Neuronal stem cell (in vitro differentiated cells): ENCODE results near the gene NAA35.

ENCODE experiments used
- DNase-seq: peaks from one replicate; pipeline ENCODE4 v3.0.0-alpha.2; 2013; ENCODE audit warnings: low spot score
- H2AFZ ChIP-seq: one replicate; pipeline ENCODE4 v1.6.1; 2013; ENCODE audit warnings: mild to moderate bottlenecking, low read length, inconsistent platforms
- H2AK5ac ChIP-seq: 2 replicates; pipeline ENCODE4 v1.6.1; 2013; ENCODE audit warnings: low read depth, mild to moderate bottlenecking, inconsistent platforms, low read length, moderate library complexity, mixed read lengths
- H2BK120ac ChIP-seq: 2 replicates; pipeline ENCODE4 v1.6.1; 2013; ENCODE audit warnings: low read depth, mild to moderate bottlenecking, inconsistent platforms, low read length, moderate library complexity, mixed read lengths
- H2BK12ac ChIP-seq: one replicate; pipeline ENCODE4 v1.6.1; 2013; ENCODE audit warnings: low read length, inconsistent platforms
- H2BK15ac ChIP-seq: 2 replicates; pipeline ENCODE4 v1.6.1; 2013; ENCODE audit warnings: mild to moderate bottlenecking, low read length, inconsistent platforms, mixed read lengths
- H2BK5ac ChIP-seq: one replicate; pipeline ENCODE4 v1.6.1; 2013; ENCODE audit warnings: inconsistent platforms, mild to moderate bottlenecking, low read length, moderate library complexity
- H3K14ac ChIP-seq: one replicate; pipeline ENCODE4 v1.6.1; 2013; ENCODE audit warnings: low read length, inconsistent platforms
- H3K18ac ChIP-seq: 2 replicates; pipeline ENCODE4 v1.6.1; 2013; ENCODE audit warnings: low read length, inconsistent platforms
- H3K23ac ChIP-seq: 2 replicates; pipeline ENCODE4 v1.6.1; 2013; ENCODE audit warnings: low read depth, mild to moderate bottlenecking, mixed read lengths, low read length, inconsistent platforms; ENCODE audit not compliant: poor library complexity
- H3K27ac ChIP-seq: replicated peaks from 3 replicates; pipeline ENCODE4 v1.5.1; 2013; ENCODE audit warnings: low read length, inconsistent platforms
- H3K27me3 ChIP-seq, 3 experiments: 2 replicates each; pipeline ENCODE4 v1.6.1; 2013; ENCODE audit warnings: low read length in 3 of 3, mild to moderate bottlenecking in 2 of 3, inconsistent platforms in 1 of 3, low read depth in 1 of 3, mixed read lengths in 1 of 3, moderate library complexity in 1 of 3; ENCODE audit not compliant: control insufficient read depth in 3 of 3, insufficient read depth in 3 of 3
- H3K36me3 ChIP-seq, 2 donors: replicated peaks in 1 of 2; 2 replicates each; pipeline ENCODE4 v1.6.1; 2013; ENCODE audit warnings: low read length in 2 of 2; ENCODE audit not compliant: control insufficient read depth in 2 of 2, insufficient read depth in 2 of 2
- H3K4ac ChIP-seq: 2 replicates; pipeline ENCODE4 v1.6.1; 2013; ENCODE audit warnings: inconsistent platforms, mild to moderate bottlenecking, low read length, moderate library complexity
- H3K4me1 ChIP-seq, 2 donors: 1 replicate in 1 of 2; 2 replicates in 1 of 2; pipeline ENCODE4 v1.6.1; 2013; ENCODE audit warnings: low read length in 2 of 2, low read depth in 1 of 2; ENCODE audit not compliant: control insufficient read depth in 2 of 2, insufficient read depth in 1 of 2
- H3K4me2 ChIP-seq: one replicate; pipeline ENCODE4 v1.6.1; 2013; ENCODE audit warnings: mild to moderate bottlenecking, low read length, inconsistent platforms; ENCODE audit not compliant: insufficient read depth, poor library complexity, severe bottlenecking
- H3K4me3 ChIP-seq, 2 donors: 2 replicates each; pipeline ENCODE4 v1.5.1; 2013; ENCODE audit warnings: low read length in 2 of 2, mild to moderate bottlenecking in 2 of 2, inconsistent platforms in 1 of 2, moderate library complexity in 1 of 2
- H3K79me1 ChIP-seq: one replicate; pipeline ENCODE4 v1.6.1; 2013; ENCODE audit warnings: low read depth, mild to moderate bottlenecking, inconsistent platforms, low read length, moderate library complexity
- H3K9ac ChIP-seq: one replicate; pipeline ENCODE4 v1.6.1; 2013; ENCODE audit warnings: mild to moderate bottlenecking, low read depth, low read length, inconsistent platforms; ENCODE audit not compliant: poor library complexity
- H3K9me3 ChIP-seq, 2 donors: replicated peaks in 1 of 2; 2 replicates each; pipeline versions ENCODE3 to v1.6.1; 2013; ENCODE audit warnings: low read length in 2 of 2, mild to moderate bottlenecking in 2 of 2, inconsistent platforms in 1 of 2, low read depth in 1 of 2, mixed read lengths in 1 of 2, moderate library complexity in 1 of 2; ENCODE audit not compliant: control insufficient read depth in 2 of 2, insufficient read depth in 1 of 2
- H4K8ac ChIP-seq: one replicate; pipeline ENCODE4 v1.6.1; 2013; ENCODE audit warnings: low read depth, mild to moderate bottlenecking, inconsistent platforms, low read length, moderate library complexity
- H4K91ac ChIP-seq: one replicate; pipeline ENCODE4 v1.6.1; 2013; ENCODE audit warnings: low read length, low read depth, mild to moderate bottlenecking, inconsistent platforms; ENCODE audit not compliant: poor library complexity
- WGBS, 2 donors: extraction: QIAGEN DNeasy Blood & Tissue Kit; methylation state at CpG; one replicate each; pipeline ENCODE4 v1.1.7; 2013; ENCODE audit warnings: missing lambda C conversion rate in 2 of 2, mixed read lengths in 1 of 2; ENCODE audit not compliant: insufficient read length in 2 of 2, insufficient replicate concordance in 1 of 2; ENCODE audit errors: extremely low coverage in 2 of 2; 5-methylcytosine and 5-hydroxymethylcytosine counted together

The NAA35 gene

GRCh38 chr9:85978496-85978895, 37.5 kb downstream of the NAA35 start:
- Histone ChIP-seq H3K9ac (no peak overlapping the region), H3K4me1 (no peaks in the 10 kb centered on the region), H3K27ac (no peak overlapping the region), H4K8ac (no peak overlapping the region), H2BK120ac (no peak overlapping the region), H4K91ac (no peak overlapping the region), H2BK5ac (no peak overlapping the region), H3K27me3 (no peaks in the 10 kb centered on the region), H3K79me1 (no peaks in the 10 kb centered on the region), H2BK15ac (no peak overlapping the region), H3K36me3 (peaks cover 7 to 95% of the 10 kb centered on the region in 2 donors), H3K4me2 (no peak overlapping the region), H3K4me3 (no peak overlapping the region), H3K14ac (no peak overlapping the region), H3K9me3 (no peaks in the 10 kb centered on the region), H3K4ac (no peak overlapping the region), H2BK12ac (no peak overlapping the region), H3K18ac (no peak overlapping the region), H2AK5ac (no peak overlapping the region), H3K23ac (no peak overlapping the region), H2AFZ (no peak overlapping the region)
- DNase-seq: no peak
- no CpG with 5 or more reads among the region's 4 CpGs for whole genome bisulfite sequencing, 2 donors

DNA sequence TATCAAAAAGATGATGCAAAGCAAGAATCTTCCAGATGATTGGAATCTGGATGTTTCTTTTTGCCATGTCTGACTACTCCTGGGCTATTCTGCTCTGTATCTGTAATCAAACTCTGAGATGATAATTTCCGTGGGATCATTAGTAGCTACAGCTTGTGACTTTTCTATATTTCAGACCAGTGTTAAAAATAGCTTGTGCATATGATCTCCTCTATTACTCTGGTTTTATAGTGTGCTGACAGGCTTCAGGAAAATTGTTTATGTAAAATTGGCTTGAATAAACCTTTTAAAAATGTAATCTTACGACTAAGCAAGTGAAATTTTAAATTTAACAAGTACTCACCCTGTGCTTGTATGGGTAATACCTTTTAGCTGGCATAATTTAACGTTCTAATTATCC, 40.4 kb downstream of the NAA35 start:
- Histone ChIP-seq H3K23ac (no peak overlapping the region), H2AFZ (no peak overlapping the region), H2BK12ac (no peak overlapping the region)

GRCh38 chr9:85984457-85984856, 43.5 kb downstream of the NAA35 start:
- H3K4me3 ChIP-seq: no peak overlapping the region
- H4K8ac ChIP-seq: no peak overlapping the region
- peaks cover 7 to 84% of the 10 kb centered on the region in 2 donors for H3K36me3 ChIP-seq
- H2BK5ac ChIP-seq: no peak overlapping the region
- no peak overlapping the region for H4K91ac ChIP-seq
- no peaks in the 10 kb centered on the region for H3K79me1 ChIP-seq
- no peak overlapping the region for H3K18ac ChIP-seq
- H2BK12ac ChIP-seq: no peak overlapping the region
- no CpG with 5 or more reads among the region's 2 CpGs for WGBS, 2 donors
- H3K14ac ChIP-seq: no peak overlapping the region
- H3K9ac ChIP-seq: no peak overlapping the region
- no peak overlapping the region for H3K27ac ChIP-seq
- H3K4me2 ChIP-seq: no peak overlapping the region
- no peaks in the 10 kb centered on the region for H3K4me1 ChIP-seq
- H3K27me3 ChIP-seq: no peaks in the 10 kb centered on the region
- H2AK5ac ChIP-seq: no peak overlapping the region
- no peak overlapping the region for H3K23ac ChIP-seq
- H2BK120ac ChIP-seq: no peak overlapping the region
- peaks cover 0 to 10% of the 10 kb centered on the region in 2 donors for H3K9me3 ChIP-seq
- no peak overlapping the region for H3K4ac ChIP-seq
- H2BK15ac ChIP-seq: no peak overlapping the region
- no peak overlapping the region for H2AFZ ChIP-seq
- DNase-seq: no peak

More for the DNA sequence above, 40.4 kb downstream of the NAA35 start:
- Histone ChIP-seq H3K79me1 (no peaks in the 10 kb centered on the region), H3K14ac (no peak overlapping the region), H3K27ac (no peak overlapping the region), H3K36me3 (peaks cover 7 to 97% of the 10 kb centered on the region in 2 donors), H4K8ac (no peak overlapping the region), H2BK5ac (no peak overlapping the region), H4K91ac (no peak overlapping the region), H3K9me3 (peaks cover 0 to 10% of the 10 kb centered on the region in 2 donors), H3K18ac (no peak overlapping the region), H2AK5ac (no peak overlapping the region), H2BK15ac (no peak overlapping the region), H3K4me2 (no peak overlapping the region), H3K27me3 (no peaks in the 10 kb centered on the region), H3K4me1 (no peaks in the 10 kb centered on the region), H3K4me3 (no peak overlapping the region), H2BK120ac (no peak overlapping the region), H3K4ac (no peak overlapping the region), H3K9ac (no peak overlapping the region)
- WGBS, 2 donors: no CpG with 5 or more reads among the region's 3 CpGs
- DNase-seq: no peak

DNA sequence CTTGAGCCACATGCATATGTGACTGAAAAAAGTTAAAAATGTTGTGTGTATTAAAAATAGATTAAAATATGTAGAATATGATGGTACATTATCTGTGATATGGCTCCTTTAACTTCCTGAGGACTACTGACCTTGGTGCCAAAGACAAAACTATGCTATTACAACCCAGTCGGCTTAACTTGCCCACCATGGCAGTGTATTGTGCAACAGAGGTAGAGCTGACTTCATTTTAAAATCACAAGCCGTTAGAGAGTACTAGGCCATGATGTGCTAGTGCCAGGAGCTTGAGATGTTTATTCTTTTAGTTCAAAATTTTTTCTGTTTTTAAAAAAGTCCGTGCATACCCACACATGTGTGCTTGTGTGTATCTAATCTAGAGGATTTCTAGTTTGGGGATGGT, 46.3 kb downstream of the NAA35 start:
- no CpG with 5 or more reads among the region's 3 CpGs for WGBS, 2 donors
- H3K4me3 ChIP-seq: no peak overlapping the region
- H3K9ac ChIP-seq: no peak overlapping the region
- H2BK12ac ChIP-seq: no peak overlapping the region
- no peak overlapping the region for H4K8ac ChIP-seq
- no peak overlapping the region for H2BK120ac ChIP-seq
- H3K4ac ChIP-seq: no peak overlapping the region
- H3K4me2 ChIP-seq: no peak overlapping the region
- no peak overlapping the region for H3K14ac ChIP-seq
- peaks cover 0 to 10% of the 10 kb centered on the region in 2 donors for H3K9me3 ChIP-seq
- no peak overlapping the region for H2BK5ac ChIP-seq
- no peak overlapping the region for H2AK5ac ChIP-seq
- H3K79me1 ChIP-seq: no peaks in the 10 kb centered on the region
- no peak overlapping the region for H3K27ac ChIP-seq
- no peaks in the 10 kb centered on the region for H3K27me3 ChIP-seq
- no peak overlapping the region for H4K91ac ChIP-seq
- no peaks in the 10 kb centered on the region for H3K4me1 ChIP-seq
- H2AFZ ChIP-seq: no peak overlapping the region
- no peak overlapping the region for H3K18ac ChIP-seq
- H3K36me3 ChIP-seq: peaks cover 4 to 67% of the 10 kb centered on the region in 2 donors
- no peak overlapping the region for H3K23ac ChIP-seq
- DNase-seq: no peak
- no peak overlapping the region for H2BK15ac ChIP-seq
